ENCODE data around the gene OR52A1. TPM values are rescaled to one million over a fixed set of nuclear protein-coding genes. Genes with fewer than 3 reads are reported as not detected.

The OR52A1 gene
- total and polyA plus RNA-seq, 3 experiments from 2014 or later: not detected

DNA sequence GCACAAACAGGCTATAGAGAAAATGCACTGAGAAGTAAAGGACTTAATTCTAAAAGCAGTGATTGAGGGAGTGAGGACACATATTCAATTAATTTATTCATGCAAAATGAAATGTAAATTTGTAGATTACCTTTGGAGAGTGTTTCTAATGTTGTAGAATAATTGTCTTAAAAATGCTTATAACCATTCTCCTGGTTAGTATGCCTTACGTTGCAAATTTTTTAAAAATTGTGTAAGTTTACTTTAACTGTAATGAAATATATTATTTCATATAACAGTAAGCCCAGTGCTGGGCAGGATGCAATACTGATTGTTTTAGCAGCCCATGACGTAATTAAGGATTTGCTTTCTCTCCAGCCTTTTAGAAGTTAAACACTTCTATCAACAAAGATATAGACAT is 58.5 kb downstream of the OR52A1 start:
- Histone ChIP-seq H3K4me1 (ENCODE audit: insufficient read depth, low read length) (no peaks in the 10 kb centered on the region), H3K27me3 (ENCODE audit: insufficient read depth, low read length, poor library complexity, severe bottlenecking) (no peaks in the 10 kb centered on the region), H3K4me3 (ENCODE audit: low read length) (no peak overlapping the region), H3K27ac (ENCODE audit: low read depth, low read length) (no peak overlapping the region), H3K9me3 (ENCODE audit: low read length) (no peaks in the 10 kb centered on the region), H3K36me3 (ENCODE audit: insufficient read depth, low read length) (no peaks in the 10 kb centered on the region)
- H3K36me3 Mint-ChIP-seq: no peaks in the 10 kb centered on the region
- no peaks in the 10 kb centered on the region for H3K9me3 Mint-ChIP-seq
- ChIA-PET CTCF (no interaction called here), POLR2A (no interaction called here)
- no peak for DNase-seq
- H3K27me3 Mint-ChIP-seq: peaks cover 3 to 6% of the 10 kb centered on the region in 2 donors
- no peak overlapping the region for H3K4me3 Mint-ChIP-seq
- H3K4me1 Mint-ChIP-seq: no peaks in the 10 kb centered on the region
- H3K27ac Mint-ChIP-seq: no peak overlapping the region

Other genes with a start within 250 kb of the OR52A1 start
- not detected for gene OR51G2, start 235.4 kb downstream of the OR52A1 start, total RNA-seq
- gene OR51G2, start 235.4 kb downstream of the OR52A1 start, polyA plus RNA-seq: not detected
- gene OR51G1, start 230.4 kb downstream of the OR52A1 start, total RNA-seq: not detected
- not detected for gene OR51G1, start 230.4 kb downstream of the OR52A1 start, polyA plus RNA-seq
- gene OR51A4, start 207.2 kb downstream of the OR52A1 start, total RNA-seq: not detected
- not detected for gene OR51A4, start 207.2 kb downstream of the OR52A1 start, polyA plus RNA-seq
- gene OR51A2, start 199.0 kb downstream of the OR52A1 start, total RNA-seq: not detected
- gene OR51A2, start 199.0 kb downstream of the OR52A1 start, polyA plus RNA-seq: not detected
- not detected for gene OR51L1, start 159.9 kb downstream of the OR52A1 start, total RNA-seq
- not detected for gene OR51L1, start 159.9 kb downstream of the OR52A1 start, polyA plus RNA-seq
- gene OR52J3, start 108.2 kb downstream of the OR52A1 start, total RNA-seq: not detected
- gene OR52J3, start 108.2 kb downstream of the OR52A1 start, polyA plus RNA-seq: not detected
- gene OR52E2, start 95.1 kb downstream of the OR52A1 start, total RNA-seq: not detected
- gene OR52E2, start 95.1 kb downstream of the OR52A1 start, polyA plus RNA-seq: not detected
- gene OR52E1, start 85.2 kb downstream of the OR52A1 start, total RNA-seq: not detected
- not detected for gene OR52E1, start 85.2 kb downstream of the OR52A1 start, polyA plus RNA-seq
- gene OR52A5, start 16.4 kb downstream of the OR52A1 start, total RNA-seq: not detected
- not detected for gene OR52A5, start 16.4 kb downstream of the OR52A1 start, polyA plus RNA-seq
- gene OR51V1, start 45.9 kb upstream of the OR52A1 start, total RNA-seq: not detected
- gene OR51V1, start 45.9 kb upstream of the OR52A1 start, polyA plus RNA-seq: not detected
- gene HBB, start 72.3 kb upstream of the OR52A1 start, total RNA-seq: not detected
- not detected for gene HBB, start 72.3 kb upstream of the OR52A1 start, polyA plus RNA-seq
- gene HBD, start 79.7 kb upstream of the OR52A1 start, total RNA-seq: not detected
- gene HBD, start 79.7 kb upstream of the OR52A1 start, polyA plus RNA-seq: not detected
- gene HBG1, start 95.1 kb upstream of the OR52A1 start, total RNA-seq: not detected
- not detected for gene HBG1, start 95.1 kb upstream of the OR52A1 start, polyA plus RNA-seq
- gene HBG2, start 100.0 kb upstream of the OR52A1 start, total RNA-seq: not detected
- gene HBG2, start 100.0 kb upstream of the OR52A1 start, polyA plus RNA-seq: not detected
- not detected for gene HBE1, start 115.2 kb upstream of the OR52A1 start, total RNA-seq
- not detected for gene HBE1, start 115.2 kb upstream of the OR52A1 start, polyA plus RNA-seq
- not detected for gene OR51B4, start 147.2 kb upstream of the OR52A1 start, total RNA-seq
- not detected for gene OR51B4, start 147.2 kb upstream of the OR52A1 start, polyA plus RNA-seq
- gene OR51B2, start 169.5 kb upstream of the OR52A1 start, total RNA-seq: not detected
- not detected for gene OR51B2, start 169.5 kb upstream of the OR52A1 start, polyA plus RNA-seq
- gene OR51B5, start 188.8 kb upstream of the OR52A1 start, total RNA-seq: not detected
- not detected for gene OR51B5, start 188.8 kb upstream of the OR52A1 start, polyA plus RNA-seq
- gene OR51B6, start 196.8 kb upstream of the OR52A1 start, total RNA-seq: not detected
- gene OR51B6, start 196.8 kb upstream of the OR52A1 start, polyA plus RNA-seq: not detected
- gene OR51M1, start 229.1 kb upstream of the OR52A1 start, total RNA-seq: not detected
- gene OR51M1, start 229.1 kb upstream of the OR52A1 start, polyA plus RNA-seq: not detected